SK-N-SH (cell line): ENCODE results near the gene PLEKHA8. TPM values are rescaled to one million over a fixed set of nuclear protein-coding genes. Genes with fewer than 3 reads are reported as not detected.
"Not testable (repeated sequence)": the region's sequence is repeated elsewhere in the genome, so short reads cannot be mapped to it uniquely, and the experiment has no call there.

ENCODE experiments used
- CTCF ChIA-PET: fragments of 300-600, 350-600 bp; formaldehyde crosslinking; extraction: SDS; loops from one replicate; lab custom pipeline; 2021; lab: Yijun Ruan, JAX
- POLR2A ChIA-PET: fragments of 350-600 bp; sonication (Branson Sonifier 250); formaldehyde crosslinking; extraction: SDS; loops from one replicate; lab custom pipeline; 2020; ENCODE audit warnings: antibody characterized with exemption, inconsistent platforms; lab: Yijun Ruan, JAX
- DNase-seq: peaks from one replicate; pipeline ENCODE4 v3.0.0; 2012
- H2AFZ ChIP-seq: fragments of 200-600 bp; sonication (generic); 2 replicates; pipeline ENCODE4 v1.8.1; 2016; ENCODE audit warnings: antibody characterized with exemption, mild to moderate bottlenecking, low read depth
- H3F3A ChIP-seq: fragments of 200-600 bp; sonication (generic); replicated peaks from 2 replicates; pipeline ENCODE3; 2016; ENCODE audit warnings: antibody characterized with exemption, mild to moderate bottlenecking; ENCODE audit not compliant: insufficient read depth
- H3K27ac ChIP-seq, 2 experiments: fragments of 200-500 bp in 1 of 2; fragments of 200-600 bp in 1 of 2; sonication (Bioruptor generic) in 1 of 2; sonication (generic), shearing (Covaris generic) in 1 of 2; 2 replicates each; pipeline versions ENCODE4 v1.5.1 to v1.6.1; 2014 to 2016; ENCODE audit warnings: low read depth in 2 of 2, inconsistent platforms in 1 of 2, low read length in 1 of 2, mild to moderate bottlenecking in 1 of 2, mixed read lengths in 1 of 2
- H3K27me3 ChIP-seq: fragments of 200-600 bp; sonication (generic), shearing (Covaris generic); 2 replicates; pipeline ENCODE4 v1.6.1; 2016; ENCODE audit warnings: mixed run types; ENCODE audit not compliant: insufficient read depth
- H3K36me3 ChIP-seq, 2 experiments: fragments of 200-500 bp in 1 of 2; fragments of 200-600 bp in 1 of 2; sonication (Bioruptor generic) in 1 of 2; sonication (generic) in 1 of 2; replicated peaks in 1 of 2; 2 replicates each; pipeline versions ENCODE3 to v1.5.1; 2014 to 2016; ENCODE audit warnings: low read length in 1 of 2, mild to moderate bottlenecking in 1 of 2; ENCODE audit not compliant: insufficient read depth in 2 of 2, control insufficient read depth in 1 of 2
- H3K4me1 ChIP-seq, 2 experiments: fragments of 200-500 bp in 1 of 2; fragments of 200-600 bp in 1 of 2; sonication (Bioruptor generic) in 1 of 2; sonication (generic), shearing (Covaris generic) in 1 of 2; 2 replicates each; pipeline versions ENCODE4 v1.5.1 to v1.6.1; 2014 to 2016; ENCODE audit warnings: low read depth in 1 of 2, low read length in 1 of 2, mixed run types in 1 of 2; ENCODE audit not compliant: insufficient read depth in 2 of 2, control insufficient read depth in 1 of 2
- H3K4me2 ChIP-seq: fragments of 200-600 bp; sonication (generic), shearing (Covaris generic); 2 replicates; pipeline ENCODE4 v1.6.1; 2017; ENCODE audit warnings: mixed run types
- H3K4me3 ChIP-seq, 2 experiments: fragments of 200-500 bp in 1 of 2; fragments of 200-600 bp in 1 of 2; sonication (Bioruptor generic) in 1 of 2; sonication (generic), shearing (Covaris generic) in 1 of 2; 2 replicates each; pipeline versions ENCODE4 v1.5.1 to v1.8.1; 2014 to 2016; ENCODE audit warnings: low read depth in 2 of 2, inconsistent platforms in 1 of 2, low read length in 1 of 2, mild to moderate bottlenecking in 1 of 2, mixed read lengths in 1 of 2, moderate library complexity in 1 of 2
- H3K79me2 ChIP-seq: fragments of 200-600 bp; sonication (generic); 2 replicates; pipeline ENCODE4 v1.8.1; 2017; ENCODE audit warnings: mild to moderate bottlenecking; ENCODE audit not compliant: insufficient read depth
- H3K9ac ChIP-seq: fragments of 200-600 bp; sonication (generic); 2 replicates; pipeline ENCODE4 v1.6.1; 2017; ENCODE audit warnings: mixed run types
- H3K9me2 ChIP-seq: fragments of 200-600 bp; sonication (generic); 2 replicates; pipeline ENCODE4 v1.6.1; 2017; ENCODE audit warnings: mixed run types
- H3K9me3 ChIP-seq: fragments of 200-600 bp; sonication (generic); 2 replicates; pipeline ENCODE4 v1.6.1; 2017; ENCODE audit warnings: mixed run types, mild to moderate bottlenecking, moderate library complexity
- H4K20me1 ChIP-seq: fragments of 200-600 bp; sonication (generic); 2 replicates; pipeline ENCODE4 v1.6.1; 2017; ENCODE audit warnings: mild to moderate bottlenecking, mixed run types; ENCODE audit not compliant: insufficient read depth
- CTCF ChIP-seq: fragments of 200-600 bp; sonication (generic); IDR thresholded peaks from 2 replicates; pipeline ENCODE4 v1.6.1; 2017; ENCODE audit warnings: antibody characterized with exemption, mild to moderate bottlenecking, moderate library complexity
- ELF1 ChIP-seq: IDR thresholded peaks from 2 replicates; pipeline ENCODE4 v1.4.0; 2012
- EP300 ChIP-seq, 2 experiments: IDR thresholded peaks; 2 replicates each; pipeline versions ENCODE4 v1.4.0 to v1.6.1; 2012; ENCODE audit warnings: borderline replicate concordance in 1 of 2, low read depth in 1 of 2, low read length in 1 of 2
- EZH2phosphoT487 ChIP-seq: fragments of 200-600 bp; sonication (generic); IDR thresholded peaks from 2 replicates; pipeline ENCODE4 v1.6.1; 2017; ENCODE audit warnings: low read depth, mixed run types, mild to moderate bottlenecking, antibody characterized with exemption, moderate library complexity, borderline replicate concordance
- POLR2AphosphoS5 ChIP-seq: IDR thresholded peaks from 2 replicates; pipeline ENCODE4 v1.6.1; 2012; ENCODE audit warnings: low read depth, low read length
- REST ChIP-seq: IDR thresholded peaks from 2 replicates; pipeline ENCODE4 v1.6.1; 2012; ENCODE audit warnings: mild to moderate bottlenecking, low read depth, low read length, moderate library complexity
- SMC3 ChIP-seq: IDR thresholded peaks from 2 replicates; pipeline ENCODE4 v1.6.1; 2012; ENCODE audit warnings: low read depth, low read length, improper control_type of control experiment
- TCF12 ChIP-seq: IDR thresholded peaks from 2 replicates; pipeline ENCODE4 v1.4.0; 2012
- USF1 ChIP-seq: IDR thresholded peaks from 2 replicates; pipeline ENCODE4 v1.4.0; 2012; ENCODE audit warnings: low read depth, borderline replicate concordance
- YY1 ChIP-seq: IDR thresholded peaks from 2 replicates; pipeline ENCODE4 v1.4.0; 2012; ENCODE audit warnings: low read depth, mild to moderate bottlenecking
- WGBS: methylation state at CpG from one replicate; pipeline ENCODE4 v1.1.6; 2017; ENCODE audit warnings: low lambda C conversion rate; 5-methylcytosine and 5-hydroxymethylcytosine counted together
- polyA plus RNA-seq, 3 experiments: library from polyadenylated mRNA; depleted of rRNA; stranded (reverse); fragments of >200 nt; gene quantifications; 2 replicates each; pipeline ENCODE4 v1.2.3, GENCODE V29; 2012

Gene PLEKHA8
- polyA plus RNA-seq, 1 of the 3 experiments (the other 2 are of a cell fraction), result 4.9 TPM

- H3F3A ChIP-seq, result peaks cover 22% of the 10 kb centered on the region
- no peaks in the 10 kb centered on the region for H3K27me3 ChIP-seq
- no peaks in the 10 kb centered on the region for H4K20me1 ChIP-seq
- no peak overlapping the region for H3K9ac ChIP-seq
- H3K4me2 ChIP-seq, result no peak overlapping the region
- no peak overlapping the region for H3K27ac ChIP-seq
- no peak for TF ChIP-seq POLR2AphosphoS5
- no peak for TF ChIP-seq EZH2phosphoT487
- no peak for TF ChIP-seq EP300 (IDR thresholded peaks at IDR 0.05; ENCODE audit: borderline replicate concordance in 1 of 2, low read depth in 1 of 2, low read length in 1 of 2)
- no peak for TF ChIP-seq SMC3
- TF ChIP-seq REST, result no peak
- no peak for TF ChIP-seq TCF12
- TF ChIP-seq YY1, result no peak
- peaks cover 0 to 8% of the 10 kb centered on the region in 2 experiments; a peak in 2 of 4 replicates for H3K4me1 ChIP-seq
- H2AFZ ChIP-seq, result no peak overlapping the region
- H3K79me2 ChIP-seq, result no peaks in the 10 kb centered on the region
- POLR2A ChIA-PET, result no interaction called here
- no peak for DNase-seq
- no peak overlapping the region for H3K4me3 ChIP-seq
- peaks cover 0 to 3% of the 10 kb centered on the region in 2 experiments for H3K36me3 ChIP-seq
- no peaks in the 10 kb centered on the region for H3K9me2 ChIP-seq
- CTCF ChIA-PET, result interaction anchor here (0.6 to 1.5 kb wide), 3 partner anchors 23 to 145 kb away, joined by 3 to 6 read pairs (median 3); no protein-coding TSS in a partner anchor
- WGBS, result 86% methylated on average over 5 of the region's 5 CpGs
- H3K9me3 ChIP-seq, result no peaks in the 10 kb centered on the region
Measured at GRCh38 chr7:30093420-30093952, 65.3 kb downstream of the PLEKHA8 start.

GRCh38 chr7:30098599-30098998 is 70.4 kb downstream of the PLEKHA8 start:
- H3K27me3 ChIP-seq, H3K9me3 ChIP-seq, H3K36me3 ChIP-seq, H3K79me2 ChIP-seq, H2AFZ ChIP-seq, H3K4me3 ChIP-seq, H3K4me2 ChIP-seq, H3K27ac ChIP-seq, H4K20me1 ChIP-seq, H3F3A ChIP-seq, H3K4me1 ChIP-seq, H3K9me2 ChIP-seq, H3K9ac ChIP-seq, POLR2A ChIA-PET, DNase-seq, CTCF ChIA-PET: not testable (repeated sequence)
- WGBS, result 93% methylated on average over 21 of the region's 21 CpGs

GRCh38 chr7:30102281-30102680 is 74.1 kb downstream of the PLEKHA8 start:
- Histone ChIP-seq H3K27ac (no peak overlapping the region), H4K20me1 (no peaks in the 10 kb centered on the region), H3K9me2 (no peaks in the 10 kb centered on the region), H3K79me2 (no peaks in the 10 kb centered on the region), H3K27me3 (no peaks in the 10 kb centered on the region), H3K9me3 (no peaks in the 10 kb centered on the region; the same call in 1 of the 2 replicates), H2AFZ (no peak overlapping the region), H3K4me3 (no peak overlapping the region), H3K36me3 (no peaks in the 10 kb centered on the region), H3K4me2 (no peak overlapping the region), H3F3A (no peaks in the 10 kb centered on the region), H3K4me1 (no peaks in the 10 kb centered on the region), H3K9ac (no peak overlapping the region)
- WGBS, result 81% methylated on average over 3 of the region's 3 CpGs
- CTCF ChIA-PET, result no interaction called here
- no peak for DNase-seq
- POLR2A ChIA-PET, result no interaction called here
- TF ChIP-seq ELF1, result no peak
- TF ChIP-seq POLR2AphosphoS5, result no peak
- no peak for TF ChIP-seq REST
- no peak for TF ChIP-seq USF1
- no peak for TF ChIP-seq TCF12
- no peak for TF ChIP-seq CTCF
- TF ChIP-seq SMC3, result no peak
